LNCaP clone FGC (cell line): ENCODE data around the gene IFIH1.

Source experiments
- DNase-seq: peaks from one replicate; pipeline ENCODE4 v3.0.0-alpha.2; 2011; ENCODE audit warnings: low read depth
- H3K4me3 ChIP-seq: 2 replicates; pipeline ENCODE4 v1.5.1; 2011; ENCODE audit warnings: mild to moderate bottlenecking, low read depth, low read length, control low read depth
- TF ChIP-seq, protein P1 (sequence below): IDR thresholded peaks from 2 replicates; pipeline ENCODE4 v1.5.1; 2012; ENCODE audit warnings: mild to moderate bottlenecking; ENCODE audit not compliant: control insufficient read depth, insufficient read depth; ENCODE audit errors: extremely low read depth

IFIH1 gene

DNA sequence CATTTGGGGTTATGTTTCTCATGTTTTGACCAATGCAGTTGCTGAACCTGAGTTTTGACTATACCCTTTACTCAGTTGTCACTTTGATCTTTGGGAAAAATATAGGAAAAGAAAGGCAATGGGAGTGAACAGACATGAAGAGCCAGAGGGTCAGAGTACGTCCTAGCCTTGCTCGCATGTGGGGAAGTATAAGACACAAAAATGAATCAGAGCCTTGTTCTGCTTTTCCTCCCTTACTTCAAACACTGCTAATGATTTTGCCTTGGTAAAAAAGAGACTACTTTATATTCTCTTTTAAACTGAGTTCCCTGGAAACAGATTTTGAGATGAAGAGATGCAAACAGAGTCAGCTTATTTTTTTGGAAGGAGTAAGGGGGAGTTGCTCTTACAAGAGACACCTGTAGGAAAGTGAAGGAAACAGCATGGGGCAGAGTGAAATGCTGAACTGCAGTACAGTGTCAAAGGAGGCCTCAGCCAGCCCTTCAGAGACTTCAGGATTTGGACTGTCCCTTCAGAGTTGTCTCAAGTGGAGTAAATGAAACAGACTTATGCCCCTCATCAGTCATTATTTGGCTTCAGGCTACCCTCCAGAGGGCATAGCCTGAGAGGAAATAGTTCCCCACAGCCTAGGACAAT is 64.1 kb downstream of the IFIH1 start:
- TF ChIP-seq, protein P1, sequence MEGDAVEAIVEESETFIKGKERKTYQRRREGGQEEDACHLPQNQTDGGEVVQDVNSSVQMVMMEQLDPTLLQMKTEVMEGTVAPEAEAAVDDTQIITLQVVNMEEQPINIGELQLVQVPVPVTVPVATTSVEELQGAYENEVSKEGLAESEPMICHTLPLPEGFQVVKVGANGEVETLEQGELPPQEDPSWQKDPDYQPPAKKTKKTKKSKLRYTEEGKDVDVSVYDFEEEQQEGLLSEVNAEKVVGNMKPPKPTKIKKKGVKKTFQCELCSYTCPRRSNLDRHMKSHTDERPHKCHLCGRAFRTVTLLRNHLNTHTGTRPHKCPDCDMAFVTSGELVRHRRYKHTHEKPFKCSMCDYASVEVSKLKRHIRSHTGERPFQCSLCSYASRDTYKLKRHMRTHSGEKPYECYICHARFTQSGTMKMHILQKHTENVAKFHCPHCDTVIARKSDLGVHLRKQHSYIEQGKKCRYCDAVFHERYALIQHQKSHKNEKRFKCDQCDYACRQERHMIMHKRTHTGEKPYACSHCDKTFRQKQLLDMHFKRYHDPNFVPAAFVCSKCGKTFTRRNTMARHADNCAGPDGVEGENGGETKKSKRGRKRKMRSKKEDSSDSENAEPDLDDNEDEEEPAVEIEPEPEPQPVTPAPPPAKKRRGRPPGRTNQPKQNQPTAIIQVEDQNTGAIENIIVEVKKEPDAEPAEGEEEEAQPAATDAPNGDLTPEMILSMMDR: no peak
- no peak overlapping the region for H3K4me3 ChIP-seq
- DNase-seq: no peak

DNA sequence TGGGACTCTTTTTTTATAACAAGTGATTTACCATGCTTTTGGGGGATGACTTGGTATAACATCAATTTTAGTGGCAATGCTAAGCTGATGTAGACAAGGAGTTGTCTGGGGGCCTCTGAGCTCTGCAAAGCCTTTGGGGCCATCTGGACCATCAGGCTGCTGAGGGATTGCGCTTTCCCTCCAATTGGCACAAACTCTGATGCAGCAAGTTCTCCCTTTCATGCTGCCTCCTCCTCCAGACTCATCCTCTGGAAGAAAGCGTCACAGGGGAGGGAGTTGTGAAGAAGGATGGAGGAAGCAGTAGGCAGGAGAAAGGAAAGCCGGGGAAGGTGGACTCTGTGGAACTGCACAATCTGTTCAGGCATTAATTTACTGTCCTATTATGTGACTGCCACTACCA is 65.0 kb downstream of the IFIH1 start:
- H3K4me3 ChIP-seq: no peak overlapping the region
- DNase-seq: no peak
- TF ChIP-seq, protein P1: no peak

DNA sequence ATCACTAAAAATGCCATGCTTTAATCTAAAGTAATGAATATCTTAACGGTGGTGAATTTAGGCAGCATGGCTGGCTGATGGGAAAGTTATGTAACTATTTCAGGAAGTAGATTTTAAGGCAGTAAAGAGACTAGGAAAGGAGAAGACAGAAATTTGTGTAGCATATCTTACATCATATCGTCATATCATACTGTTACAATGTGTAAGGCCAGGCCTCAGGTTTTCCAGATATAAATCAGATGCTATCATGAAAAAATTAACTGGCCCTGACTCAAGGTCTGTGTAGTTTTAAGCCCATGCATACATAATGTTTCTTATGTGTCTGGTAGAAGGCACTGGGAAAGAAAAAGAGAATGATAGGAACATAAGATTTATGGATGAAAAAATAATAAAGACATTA is 66.3 kb downstream of the IFIH1 start:
- no peak for DNase-seq
- TF ChIP-seq, protein P1: no peak
- H3K4me3 ChIP-seq: no peak overlapping the region

DNA sequence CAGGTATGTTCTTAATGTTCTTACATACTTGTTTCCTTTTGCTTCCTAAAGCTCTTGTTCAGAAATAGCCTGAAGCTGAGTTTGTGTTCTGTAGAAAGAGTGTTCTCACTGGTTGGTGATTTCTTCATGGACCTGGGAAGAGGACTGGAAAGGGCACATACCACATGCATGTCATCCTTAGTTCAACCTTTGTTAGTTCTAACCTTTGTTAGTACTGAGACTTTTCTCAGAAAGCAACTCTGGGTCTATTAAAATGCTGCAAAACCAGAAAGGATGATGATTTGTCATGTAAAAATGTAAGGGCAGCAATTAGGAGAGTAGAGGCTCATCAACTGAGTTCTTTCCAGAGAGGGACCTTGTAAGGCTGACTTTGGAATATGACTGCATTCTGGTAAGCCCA is 72.7 kb downstream of the IFIH1 start:
- no peak for DNase-seq
- no peak overlapping the region for H3K4me3 ChIP-seq
- TF ChIP-seq, protein P1: no peak

DNA sequence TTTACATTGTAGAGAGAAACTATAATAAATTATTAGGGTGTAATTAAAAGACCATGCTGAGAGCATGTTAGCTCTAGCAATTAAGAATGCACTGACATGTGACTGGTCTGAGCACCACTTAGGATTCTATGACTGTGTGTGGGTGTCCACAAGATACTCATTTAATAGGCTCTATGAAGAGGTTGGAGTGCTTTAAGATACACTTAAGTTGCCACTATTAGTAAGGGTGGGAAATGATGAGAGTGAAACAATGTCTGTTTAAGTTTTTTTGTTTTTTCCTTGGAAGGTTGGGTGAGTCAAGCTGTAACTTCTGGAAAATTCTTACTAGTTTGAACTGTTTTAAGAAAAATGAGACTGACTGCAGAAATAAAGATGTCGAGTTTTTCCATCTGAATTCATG is 73.4 kb downstream of the IFIH1 start:
- no peak overlapping the region for H3K4me3 ChIP-seq
- TF ChIP-seq, protein P1: no peak
- no peak for DNase-seq

DNA sequence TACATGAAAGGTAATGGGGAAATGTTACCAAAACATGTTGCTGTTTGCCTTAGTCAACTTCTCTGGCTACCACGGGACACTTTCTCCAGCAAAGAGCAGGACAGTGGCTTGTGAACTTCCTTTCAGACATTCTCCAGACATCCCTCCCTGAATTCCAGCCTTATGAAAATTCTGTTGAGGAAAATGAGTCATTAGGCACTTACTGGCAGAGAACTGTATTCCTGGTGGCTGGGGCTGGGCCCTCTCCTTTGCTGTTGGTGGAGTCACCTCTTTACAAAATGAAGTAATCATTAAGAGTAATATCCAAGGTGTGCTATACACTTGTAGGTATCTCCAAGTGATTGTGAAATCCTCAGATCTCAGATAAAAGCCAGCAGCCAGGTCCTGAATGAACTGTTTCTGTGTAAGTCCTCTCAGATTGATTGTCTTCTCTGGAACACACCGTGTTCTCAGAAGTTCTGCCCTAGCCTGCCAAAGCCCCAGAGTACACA is 73.9 kb downstream of the IFIH1 start:
- no peak for DNase-seq
- no peak overlapping the region for H3K4me3 ChIP-seq
- TF ChIP-seq, protein P1: no peak

DNA sequence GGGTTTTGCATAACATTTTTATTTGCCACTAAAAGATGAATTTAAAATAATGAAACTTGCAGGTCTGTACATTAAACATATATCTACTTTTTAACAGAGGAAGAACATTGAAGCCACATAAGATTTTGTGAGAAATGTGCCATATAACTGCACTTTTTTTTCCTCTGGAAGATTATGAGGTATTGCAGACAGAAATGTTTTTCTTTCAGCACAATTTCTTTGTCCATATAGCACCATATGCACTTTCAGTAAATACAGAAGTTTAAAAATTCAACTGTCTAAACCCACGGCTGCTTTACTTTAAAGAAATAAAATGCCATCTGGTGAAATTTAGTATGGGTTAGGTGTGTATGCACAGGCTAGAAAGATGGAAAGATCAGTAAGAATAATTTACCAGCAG is 74.8 kb downstream of the IFIH1 start:
- TF ChIP-seq, protein P1: no peak
- no peak overlapping the region for H3K4me3 ChIP-seq
- no peak for DNase-seq
